ENCODE measurements around the gene SESN1. TPM values are rescaled to one million over a fixed set of nuclear protein-coding genes. Genes with fewer than 3 reads are reported as not detected.

Gene SESN1
- polyA plus RNA-seq, 1 donor (not counting 4 experiments of a cell fraction or from before 2014, with no cell fraction given): 21.4 TPM

GRCh38 chr6:109124219-109124618, 29.6 kb upstream of the SESN1 start:
- H2AFZ ChIP-seq (ENCODE audit: control insufficient read depth, low read length): no peak overlapping the region
- dilution Hi-C loops (cut with MboI; ENCODE audit: extremely low pct_ligation_motif_present, low sequenced_read_pairs): no loop called here

GRCh38 chr6:109121411-109121810, 26.8 kb upstream of the SESN1 start:
- dilution Hi-C loops (cut with MboI; ENCODE audit: extremely low pct_ligation_motif_present, low sequenced_read_pairs): no loop called here
- no peaks in the 10 kb centered on the region for H3K36me3 ChIP-seq (ENCODE audit: control insufficient read depth in 2 of 2, extremely low read depth in 1 of 2, insufficient read depth in 2 of 2, low read length in 2 of 2)
- H3K79me2 ChIP-seq (ENCODE audit: control insufficient read depth, insufficient read depth, low read length): peaks cover 3% of the 10 kb centered on the region
- no peaks in the 10 kb centered on the region for H3K9me1 ChIP-seq (ENCODE audit: control insufficient read depth, extremely low read depth, insufficient read depth, low read length)
- no peaks in the 10 kb centered on the region for H3K27me3 ChIP-seq (ENCODE audit: control insufficient read depth, extremely low read depth, insufficient read depth, low read length)
- no peaks in the 10 kb centered on the region for H3K9me3 ChIP-seq (ENCODE audit: control insufficient read depth, low read depth, low read length)
- no peak overlapping the region for H3K9ac ChIP-seq (ENCODE audit: control insufficient read depth, extremely low read depth, insufficient read depth, low read length)
- no peak overlapping the region for H3K4me3 ChIP-seq (ENCODE audit: control insufficient read depth in 2 of 3, extremely low read depth in 1 of 3, insufficient read depth in 2 of 3, low read depth in 1 of 3, low read length in 3 of 3)
- FAIRE-seq (no peak), DNase-seq (ENCODE audit: low read depth, low spot score) (no peak)
- TF ChIP-seq EZH2 (IDR thresholded peaks at IDR 0.05; ENCODE audit: low read length): no peak
- no peak for TF ChIP-seq CTCF (optimal IDR thresholded peaks at IDR 0.05 in 1 of 3, IDR thresholded peaks at IDR 0.05 in 1 of 3, conservative IDR thresholded peaks at IDR 0.05 in 1 of 3; ENCODE audit: extremely low read depth in 1 of 3, insufficient read depth in 2 of 3, low read length in 3 of 3)
- H3K27ac ChIP-seq (ENCODE audit: control insufficient read depth, insufficient read depth, low read length): no peak overlapping the region
- H3K4me1 ChIP-seq (ENCODE audit: control insufficient read depth, extremely low read depth, insufficient read depth, low read length): peaks cover 30% of the 10 kb centered on the region
- no peak overlapping the region for H3K4me2 ChIP-seq (ENCODE audit: control insufficient read depth, extremely low read depth, insufficient read depth, low read depth, low read length)
- no peaks in the 10 kb centered on the region for H4K20me1 ChIP-seq (ENCODE audit: control insufficient read depth, extremely low read depth, insufficient read depth, low read length)
- no peak overlapping the region for H2AFZ ChIP-seq (ENCODE audit: control insufficient read depth, low read length)

More at GRCh38 chr6:109124219-109124618, 29.6 kb upstream of the SESN1 start:
- no peak for TF ChIP-seq CTCF (optimal IDR thresholded peaks at IDR 0.05 in 1 of 3, IDR thresholded peaks at IDR 0.05 in 1 of 3, conservative IDR thresholded peaks at IDR 0.05 in 1 of 3; ENCODE audit: extremely low read depth in 1 of 3, insufficient read depth in 2 of 3, low read length in 3 of 3)
- TF ChIP-seq EZH2 (IDR thresholded peaks at IDR 0.05; ENCODE audit: low read length): no peak
- DNase-seq (ENCODE audit: low read depth, low spot score) (no peak), FAIRE-seq (no peak)
- Histone ChIP-seq H3K27ac (ENCODE audit: control insufficient read depth, insufficient read depth, low read length) (no peak overlapping the region), H3K27me3 (ENCODE audit: control insufficient read depth, extremely low read depth, insufficient read depth, low read length) (no peaks in the 10 kb centered on the region), H4K20me1 (ENCODE audit: control insufficient read depth, extremely low read depth, insufficient read depth, low read length) (no peaks in the 10 kb centered on the region), H3K4me1 (ENCODE audit: control insufficient read depth, extremely low read depth, insufficient read depth, low read length) (peaks cover 5% of the 10 kb centered on the region), H3K36me3 (ENCODE audit: control insufficient read depth in 2 of 2, extremely low read depth in 1 of 2, insufficient read depth in 2 of 2, low read length in 2 of 2) (no peaks in the 10 kb centered on the region), H3K4me2 (ENCODE audit: control insufficient read depth, extremely low read depth, insufficient read depth, low read depth, low read length) (no peak overlapping the region), H3K4me3 (ENCODE audit: control insufficient read depth in 2 of 3, extremely low read depth in 1 of 3, insufficient read depth in 2 of 3, low read depth in 1 of 3, low read length in 3 of 3) (no peak overlapping the region), H3K9me1 (ENCODE audit: control insufficient read depth, extremely low read depth, insufficient read depth, low read length) (no peaks in the 10 kb centered on the region), H3K79me2 (ENCODE audit: control insufficient read depth, insufficient read depth, low read length) (peaks cover 1% of the 10 kb centered on the region), H3K9me3 (ENCODE audit: control insufficient read depth, low read depth, low read length) (no peaks in the 10 kb centered on the region), H3K9ac (ENCODE audit: control insufficient read depth, extremely low read depth, insufficient read depth, low read length) (no peak overlapping the region)

Data from keratinocyte (primary cell).